Measurements from ENCODE around the gene SMYD5.

SMYD5 gene

DNA sequence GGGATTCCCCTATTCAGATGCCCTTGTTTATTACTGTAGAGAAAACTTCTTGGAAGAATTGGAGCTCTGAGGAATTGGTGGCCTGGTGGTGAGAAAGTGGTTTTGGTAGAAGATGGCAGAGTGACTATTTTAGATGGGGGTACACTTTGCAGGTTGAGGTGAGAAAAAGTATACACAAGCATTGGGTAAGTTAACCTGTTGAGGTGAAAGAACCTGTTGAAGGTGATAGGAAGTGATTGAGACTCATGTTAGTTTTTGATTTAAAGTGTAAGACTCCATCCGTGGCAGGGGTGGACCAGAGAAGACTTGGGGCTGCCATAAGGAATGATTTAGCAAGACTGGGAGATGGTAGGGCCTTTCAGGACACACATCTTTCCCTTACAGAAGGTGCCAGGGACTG lies 23.1 kb downstream of the SMYD5 start:
- H3K4me3 ChIP-seq (ENCODE audit: low read depth, low read length) = no peak overlapping the region

DNA sequence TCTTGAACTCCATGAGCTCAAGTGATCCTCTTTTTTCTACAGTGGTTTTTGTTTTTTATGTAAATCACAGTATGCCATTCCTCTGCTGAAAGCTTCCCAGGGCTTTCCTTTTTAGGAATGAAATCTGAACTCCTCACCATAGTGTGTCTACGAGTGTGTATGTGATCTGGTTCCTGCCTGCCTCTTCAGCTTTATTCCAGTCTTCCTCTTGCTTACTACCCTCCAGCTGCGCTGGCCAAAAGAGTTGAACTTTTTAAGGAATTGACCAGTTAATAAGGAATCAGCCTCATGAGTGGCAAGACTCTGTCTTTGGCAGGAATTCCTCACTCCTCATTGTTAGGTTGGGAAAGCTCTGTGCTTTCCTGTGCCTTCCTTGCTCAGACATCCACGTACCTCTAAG lies 24.1 kb downstream of the SMYD5 start:
- no peak overlapping the region for H3K4me3 ChIP-seq (ENCODE audit: low read depth, low read length)

DNA sequence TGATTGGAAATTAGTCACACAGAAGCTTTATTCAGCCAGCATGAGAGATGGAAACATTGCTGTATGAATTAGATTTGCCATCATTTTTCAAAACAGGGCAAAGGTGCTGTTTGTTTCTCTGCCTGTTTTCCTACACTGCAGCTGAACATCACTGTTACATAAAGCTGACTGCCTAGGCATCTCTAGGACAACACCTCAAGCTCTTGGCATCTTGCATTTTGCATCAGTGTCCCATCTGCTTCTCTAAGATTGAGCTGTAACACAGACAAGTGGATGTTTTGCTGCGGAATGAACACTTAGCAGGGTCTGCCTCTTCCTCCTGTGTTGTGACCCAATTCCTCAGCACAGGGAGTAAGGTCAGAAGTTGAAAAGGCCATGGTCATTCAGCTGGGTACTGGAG lies 24.9 kb downstream of the SMYD5 start:
- H3K4me3 ChIP-seq (ENCODE audit: low read depth, low read length) = no peak overlapping the region

DNA sequence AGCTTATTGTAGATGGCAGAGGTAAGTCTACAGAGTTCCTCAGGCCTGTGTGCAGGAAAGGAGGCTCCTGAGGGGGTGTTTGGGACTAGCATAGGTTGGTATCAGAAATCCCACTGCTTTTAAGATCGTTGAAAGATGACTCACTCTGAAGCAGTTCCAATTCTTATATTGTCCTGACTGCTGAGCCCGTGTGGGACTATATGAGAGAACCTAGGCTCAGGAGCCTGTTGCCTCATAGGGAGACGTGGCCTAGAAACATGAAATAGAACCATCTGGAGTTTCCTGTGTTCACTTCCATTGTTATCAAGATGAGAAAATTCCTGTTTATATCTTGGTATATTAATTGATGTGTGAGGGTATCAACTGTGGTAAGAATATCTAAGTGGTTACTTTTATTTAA lies 25.7 kb downstream of the SMYD5 start:
- H3K4me3 ChIP-seq (ENCODE audit: low read depth, low read length) = no peak overlapping the region

DNA sequence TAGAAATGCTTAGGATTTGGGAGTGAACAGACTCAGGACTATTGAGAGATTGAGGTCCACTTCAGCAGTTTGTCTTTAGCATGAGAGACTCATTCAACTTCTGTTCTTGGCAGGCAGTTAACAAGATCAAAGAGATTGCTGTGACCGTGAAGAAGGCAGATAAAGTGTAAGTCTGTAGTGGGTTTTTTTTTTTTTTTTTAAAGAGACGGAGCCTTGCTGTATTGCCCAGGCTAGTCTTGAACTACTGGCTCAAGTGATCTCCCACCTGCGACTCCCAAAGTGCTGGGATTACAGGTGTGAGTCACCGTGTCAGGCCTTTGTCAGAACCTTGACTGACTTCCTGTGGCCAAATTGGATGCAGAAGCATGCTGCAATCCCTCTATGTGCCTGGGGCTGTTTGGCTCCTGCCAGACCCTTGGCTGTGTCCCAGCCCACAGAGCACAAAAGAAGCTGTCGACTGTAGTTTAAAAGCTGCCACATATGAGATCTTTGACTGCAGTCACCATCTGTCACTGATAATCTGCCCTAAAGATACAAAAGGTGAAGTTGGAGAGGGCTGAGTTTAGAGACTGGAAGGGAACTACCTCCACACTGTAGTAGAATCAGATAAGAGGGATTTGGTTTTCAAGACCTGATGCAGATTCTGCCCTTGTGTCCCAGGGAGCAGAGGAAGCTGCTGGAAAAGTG lies 30.0 kb downstream of the SMYD5 start:
- H3K4me3 ChIP-seq (ENCODE audit: low read depth, low read length) = no peak overlapping the region

DNA sequence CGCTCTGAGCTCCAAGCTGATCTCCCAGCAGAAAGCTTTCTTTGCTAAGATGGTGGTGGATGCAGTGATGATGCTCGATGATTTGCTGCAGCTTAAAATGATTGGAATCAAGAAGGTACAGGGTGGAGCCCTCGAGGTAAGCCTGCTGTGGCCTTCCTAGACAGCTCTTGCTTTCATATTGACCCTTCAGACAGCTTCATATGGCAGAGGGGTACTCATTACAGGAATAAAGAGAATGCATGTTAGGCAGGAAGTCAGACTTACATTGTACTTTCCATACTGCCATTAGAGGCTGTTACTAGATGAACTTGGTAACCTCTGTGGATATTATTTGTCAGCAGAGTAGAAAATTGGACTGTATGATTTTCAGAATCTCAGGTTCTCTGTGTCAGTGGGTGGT lies 30.5 kb downstream of the SMYD5 start:
- no peak overlapping the region for H3K4me3 ChIP-seq (ENCODE audit: low read depth, low read length)

DNA sequence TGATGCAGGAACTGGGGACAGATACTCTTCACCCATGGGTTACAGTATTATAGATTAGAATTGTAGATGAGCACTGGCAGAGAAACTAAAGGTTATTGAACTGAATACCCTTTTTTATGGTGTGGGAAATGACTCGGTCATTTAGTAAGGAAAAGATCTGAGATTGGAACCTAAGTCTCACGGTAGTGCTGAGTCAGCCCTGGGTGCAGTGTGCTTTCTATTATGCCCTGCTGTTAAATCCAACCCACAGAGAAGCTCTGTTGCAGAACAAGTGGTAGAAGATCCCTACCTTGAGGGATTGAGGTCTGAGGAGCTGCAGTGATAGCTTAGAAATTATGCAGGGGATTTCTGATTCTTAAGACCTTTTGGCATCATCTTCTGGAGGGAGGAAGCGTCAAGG lies 32.8 kb downstream of the SMYD5 start:
- H3K4me3 ChIP-seq (ENCODE audit: low read depth, low read length) = no peak overlapping the region

DNA sequence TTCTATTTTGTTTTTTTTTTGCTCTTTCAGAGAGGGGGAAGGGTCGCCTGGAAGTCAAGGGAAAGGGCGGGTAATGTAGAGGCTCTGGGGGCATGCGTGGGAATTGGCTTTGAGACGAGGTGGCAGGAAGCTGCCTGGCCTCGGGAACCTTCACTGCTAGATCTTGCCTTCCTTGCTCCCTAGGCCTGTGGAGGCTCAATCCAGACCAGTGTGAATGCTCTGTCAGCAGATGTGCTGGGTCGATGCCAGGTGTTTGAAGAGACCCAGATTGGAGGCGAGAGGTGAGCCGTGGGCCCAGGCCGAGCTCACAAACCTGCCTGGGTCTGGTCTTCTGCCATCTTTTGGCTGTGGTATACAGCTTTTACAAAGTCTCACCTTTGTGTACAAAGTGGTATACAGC lies 35.6 kb downstream of the SMYD5 start:
- H3K4me3 ChIP-seq (ENCODE audit: low read depth, low read length) = no peak overlapping the region

DNA sequence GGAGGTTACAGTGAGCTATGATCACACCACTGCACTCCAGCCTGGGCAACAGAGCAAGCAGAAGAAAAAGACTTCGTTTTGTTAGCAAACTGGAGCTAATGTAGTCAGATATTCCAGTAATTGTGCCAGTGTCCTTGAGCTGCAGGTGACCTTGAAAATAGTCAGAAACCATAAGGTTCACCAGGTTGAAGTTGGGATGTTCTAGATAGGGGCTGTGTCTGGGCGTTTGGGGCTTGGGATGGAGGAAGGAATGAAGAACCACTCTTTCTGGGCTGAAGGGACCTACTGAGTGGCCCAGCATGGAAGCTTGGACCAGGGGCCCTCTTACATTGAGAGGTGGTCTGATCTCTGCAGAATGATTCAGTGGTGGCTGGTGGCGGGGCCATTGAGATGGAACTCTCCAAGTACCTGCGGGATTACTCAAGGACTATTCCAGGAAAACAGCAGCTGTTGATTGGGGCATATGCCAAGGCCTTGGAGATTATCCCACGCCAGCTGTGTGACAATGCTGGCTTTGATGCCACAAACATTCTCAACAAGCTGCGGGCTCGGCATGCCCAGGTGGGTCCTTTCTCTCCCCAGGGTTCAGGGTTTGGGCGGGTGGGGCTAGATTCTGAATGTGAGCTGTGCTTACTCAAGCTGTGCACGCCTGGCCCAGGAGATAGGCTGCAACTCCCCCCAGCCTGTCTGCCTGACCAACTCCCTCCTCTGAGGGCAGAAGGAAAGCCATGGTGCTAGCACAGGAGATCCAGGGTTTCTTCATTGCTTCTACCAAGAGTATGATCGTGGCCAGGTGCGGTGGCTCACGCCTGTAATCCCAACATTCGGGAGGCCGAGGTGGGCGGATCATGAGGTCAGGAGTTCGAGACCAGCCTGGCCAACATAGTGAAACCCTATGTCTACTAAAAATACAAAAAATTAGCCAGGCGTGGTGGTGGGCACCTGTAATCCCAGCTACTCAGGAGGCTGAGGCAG lies 37.1 kb downstream of the SMYD5 start:
- H3K4me3 ChIP-seq (ENCODE audit: low read depth, low read length) = no peak overlapping the region

DNA sequence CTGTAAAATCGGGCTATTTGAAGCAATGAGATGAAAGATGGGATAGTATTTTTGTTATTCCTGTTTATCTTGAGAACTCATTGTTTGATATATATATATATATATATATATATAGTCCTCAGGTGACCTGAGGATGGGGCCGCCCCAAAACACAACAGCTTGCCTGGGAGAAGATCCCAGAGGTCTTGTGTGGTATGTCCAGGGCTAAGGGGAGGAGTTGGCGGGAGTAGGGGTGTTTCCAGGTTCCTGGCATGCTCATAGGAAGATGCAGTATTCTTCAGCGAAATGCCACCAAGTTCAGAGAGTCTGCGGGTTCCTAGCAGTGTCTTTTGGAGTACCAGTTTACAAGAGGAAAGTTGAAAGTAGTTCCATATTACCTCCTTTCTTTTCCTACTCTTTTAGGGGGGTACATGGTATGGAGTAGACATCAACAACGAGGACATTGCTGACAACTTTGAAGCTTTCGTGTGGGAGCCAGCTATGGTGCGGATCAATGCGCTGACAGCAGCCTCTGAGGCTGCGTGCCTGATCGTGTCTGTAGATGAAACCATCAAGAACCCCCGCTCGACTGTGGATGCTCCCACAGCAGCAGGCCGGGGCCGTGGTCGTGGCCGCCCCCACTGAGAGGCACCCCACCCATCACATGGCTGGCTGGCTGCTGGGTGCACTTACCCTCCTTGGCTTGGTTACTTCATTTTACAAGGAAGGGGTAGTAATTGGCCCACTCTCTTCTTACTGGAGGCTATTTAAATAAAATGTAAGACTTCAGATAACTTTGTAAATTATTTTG lies 38.4 kb downstream of the SMYD5 start:
- no peak overlapping the region for H3K4me3 ChIP-seq (ENCODE audit: low read depth, low read length)

DNA sequence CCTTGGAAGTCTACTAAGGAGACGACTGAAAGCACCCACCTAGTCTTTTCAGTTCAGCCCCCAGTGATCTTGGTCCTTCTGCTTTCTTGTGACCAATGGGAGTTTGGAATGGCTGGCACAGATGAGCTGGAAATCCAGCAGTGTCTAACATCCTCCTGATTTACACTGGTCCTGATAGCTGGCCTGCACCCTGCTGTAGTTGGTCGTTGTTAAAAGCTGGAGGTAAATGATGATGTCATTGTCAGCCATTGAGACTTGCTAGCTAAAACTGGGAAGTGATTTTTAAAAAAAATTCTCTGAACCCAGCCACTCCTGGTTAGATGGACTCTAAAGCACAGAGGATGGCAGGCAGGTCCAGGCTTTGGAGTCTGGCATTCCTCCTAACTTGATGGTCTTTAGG lies 39.4 kb downstream of the SMYD5 start:
- no peak overlapping the region for H3K4me3 ChIP-seq (ENCODE audit: low read depth, low read length)

DNA sequence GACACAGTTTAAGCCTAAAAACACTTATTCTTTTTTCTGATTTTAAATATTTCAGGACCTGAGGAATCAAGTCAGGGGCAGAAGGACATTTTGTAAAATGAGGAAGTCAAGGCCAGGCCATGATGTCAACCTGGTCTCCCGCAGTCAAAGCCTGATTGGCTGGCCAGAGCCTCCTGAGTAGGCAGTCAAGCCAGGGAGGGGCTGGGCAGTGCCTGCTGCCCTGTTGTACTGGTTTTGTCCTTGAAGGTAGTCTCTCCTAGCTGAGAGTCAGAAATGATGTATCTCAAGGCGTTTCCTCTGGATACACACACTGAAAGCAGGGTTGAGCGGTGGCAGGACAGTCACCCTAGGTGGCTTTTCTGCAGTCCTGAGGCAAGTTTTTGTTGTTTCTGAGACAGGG lies 39.9 kb downstream of the SMYD5 start:
- no peak overlapping the region for H3K4me3 ChIP-seq (ENCODE audit: low read depth, low read length)

DNA sequence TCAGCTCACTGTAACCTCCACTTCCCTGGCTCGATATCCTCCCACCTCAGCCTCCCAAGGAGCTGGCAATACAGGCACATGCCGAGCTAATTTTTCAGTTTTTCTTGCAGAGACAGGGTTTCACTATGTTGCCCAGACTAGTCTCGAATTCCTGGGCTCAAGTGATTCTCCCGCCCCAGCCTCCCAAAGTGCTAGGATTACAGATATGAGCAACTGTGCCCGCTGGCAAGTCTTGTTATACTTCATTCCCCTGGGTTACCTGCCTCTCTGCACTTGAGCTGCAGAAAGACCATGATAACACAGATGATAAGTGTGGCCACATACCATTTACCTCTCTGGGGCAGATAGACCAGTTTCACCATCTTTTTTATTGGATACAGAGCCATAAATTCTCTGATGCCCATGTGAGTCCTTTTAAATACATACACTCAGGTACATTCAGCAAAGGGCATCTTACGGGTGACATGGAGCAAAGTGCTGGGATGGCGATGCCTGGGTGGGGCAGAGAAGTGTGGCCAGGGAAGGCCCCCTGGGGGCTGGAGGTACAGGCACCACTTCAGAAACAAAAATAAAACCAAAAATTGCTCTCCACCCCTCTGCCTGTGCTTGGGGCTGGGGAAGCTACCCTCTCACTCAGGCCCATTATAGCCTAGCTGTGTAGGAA lies 40.4 kb downstream of the SMYD5 start:
- no peak overlapping the region for H3K4me3 ChIP-seq (ENCODE audit: low read depth, low read length)

DNA sequence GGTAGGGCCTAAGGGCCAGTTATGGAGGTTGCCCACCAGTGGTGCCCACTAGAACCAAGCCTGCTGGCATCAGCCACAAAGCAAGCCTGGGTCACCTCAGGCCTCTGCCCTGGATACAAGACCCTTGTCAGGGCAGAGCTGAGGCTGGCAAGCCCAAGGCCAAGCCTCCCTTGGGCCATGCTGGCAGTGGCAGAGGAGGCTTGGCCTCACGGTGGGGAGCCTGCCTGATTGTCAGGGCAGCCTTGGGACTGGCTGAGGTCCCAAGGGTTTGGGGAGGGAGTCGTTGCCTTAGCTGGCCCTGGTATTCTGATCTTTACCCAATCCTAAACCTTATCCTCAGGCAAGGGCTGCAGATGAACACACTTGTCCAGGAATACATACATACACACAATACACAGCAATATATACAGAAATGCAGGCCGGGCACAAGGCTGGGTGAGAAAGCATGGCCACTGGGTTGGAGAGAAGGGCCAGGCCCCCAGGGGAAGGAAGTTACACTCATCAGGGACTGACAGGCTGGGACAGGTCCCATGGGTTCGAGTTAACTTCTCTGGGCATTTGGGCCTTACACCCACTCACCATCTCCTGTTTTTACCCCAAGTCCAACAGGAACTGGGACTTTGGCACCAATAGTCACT lies 41.1 kb downstream of the SMYD5 start:
- H3K4me3 ChIP-seq (ENCODE audit: low read depth, low read length) = no peak overlapping the region

DNA sequence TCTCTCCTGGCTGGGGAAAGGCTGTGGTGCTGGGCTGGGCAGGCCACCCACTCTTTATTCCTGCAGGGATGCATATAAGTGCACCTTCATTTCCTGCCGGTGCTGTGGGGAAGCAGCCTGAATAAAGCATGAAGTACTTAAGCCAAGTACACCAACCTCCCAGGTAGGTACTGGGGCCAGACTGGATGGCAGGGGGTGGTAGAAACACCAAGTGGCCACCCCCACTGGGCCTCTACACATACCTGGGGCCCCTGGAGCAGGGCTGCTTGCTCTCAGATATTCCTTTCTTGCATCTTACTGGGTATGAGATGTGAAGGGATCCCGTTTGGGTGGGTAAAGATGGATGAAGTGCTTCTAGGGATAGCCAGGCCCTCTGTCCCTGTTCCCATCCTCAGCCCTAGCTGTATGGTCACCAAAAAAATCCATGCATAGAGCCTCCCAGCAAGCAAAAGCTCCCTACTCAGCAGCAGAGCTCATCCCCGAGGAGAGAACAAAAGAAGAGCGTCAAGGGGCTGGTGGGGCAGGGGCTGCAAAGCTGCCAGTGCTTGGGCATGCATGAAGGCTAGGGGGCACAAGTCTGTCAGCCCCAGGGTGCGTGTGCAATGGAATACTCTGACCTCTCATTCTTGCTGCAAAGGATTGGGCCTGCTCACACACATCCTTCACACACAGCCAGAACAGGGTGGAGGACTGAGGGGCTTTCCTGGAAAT lies 42.0 kb downstream of the SMYD5 start:
- no peak overlapping the region for H3K4me3 ChIP-seq (ENCODE audit: low read depth, low read length)

DNA sequence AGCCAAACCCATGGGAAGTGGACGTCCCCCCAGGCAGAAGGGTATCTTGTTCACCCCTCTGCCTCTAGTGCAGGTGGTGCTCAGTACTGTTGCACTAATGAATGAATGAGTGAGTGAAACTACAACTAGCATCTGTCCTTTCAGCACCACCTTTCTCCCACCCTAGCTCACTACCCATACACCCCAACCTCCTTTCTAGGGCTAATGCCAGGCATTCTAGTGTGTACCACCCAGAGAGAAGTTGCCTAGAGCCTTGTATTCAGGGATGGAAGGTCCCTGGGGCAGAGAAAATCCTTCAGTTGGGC lies 42.5 kb downstream of the SMYD5 start:
- H3K4me3 ChIP-seq (ENCODE audit: low read depth, low read length) = no peak overlapping the region

DNA sequence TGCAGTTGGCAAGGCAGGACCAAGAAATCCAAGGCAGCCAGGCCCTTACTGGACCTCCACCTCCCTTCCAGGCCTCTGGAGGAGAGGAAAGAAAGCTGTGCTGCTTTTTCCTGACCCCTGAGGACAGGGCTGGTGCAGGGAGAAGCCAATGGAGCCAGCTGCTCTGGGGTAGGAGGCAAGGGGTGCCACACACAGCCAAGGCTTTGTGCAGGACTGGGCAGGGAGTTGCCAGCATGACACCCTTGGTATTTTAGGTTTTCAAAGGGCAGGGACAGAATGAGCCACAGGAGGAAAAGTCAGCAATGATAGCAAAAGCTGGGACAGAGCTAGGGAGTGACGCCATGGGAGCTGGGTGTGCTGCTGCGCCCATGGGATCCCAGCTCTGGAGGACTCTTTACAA lies 43.0 kb downstream of the SMYD5 start:
- H3K4me3 ChIP-seq (ENCODE audit: low read depth, low read length) = no peak overlapping the region

DNA sequence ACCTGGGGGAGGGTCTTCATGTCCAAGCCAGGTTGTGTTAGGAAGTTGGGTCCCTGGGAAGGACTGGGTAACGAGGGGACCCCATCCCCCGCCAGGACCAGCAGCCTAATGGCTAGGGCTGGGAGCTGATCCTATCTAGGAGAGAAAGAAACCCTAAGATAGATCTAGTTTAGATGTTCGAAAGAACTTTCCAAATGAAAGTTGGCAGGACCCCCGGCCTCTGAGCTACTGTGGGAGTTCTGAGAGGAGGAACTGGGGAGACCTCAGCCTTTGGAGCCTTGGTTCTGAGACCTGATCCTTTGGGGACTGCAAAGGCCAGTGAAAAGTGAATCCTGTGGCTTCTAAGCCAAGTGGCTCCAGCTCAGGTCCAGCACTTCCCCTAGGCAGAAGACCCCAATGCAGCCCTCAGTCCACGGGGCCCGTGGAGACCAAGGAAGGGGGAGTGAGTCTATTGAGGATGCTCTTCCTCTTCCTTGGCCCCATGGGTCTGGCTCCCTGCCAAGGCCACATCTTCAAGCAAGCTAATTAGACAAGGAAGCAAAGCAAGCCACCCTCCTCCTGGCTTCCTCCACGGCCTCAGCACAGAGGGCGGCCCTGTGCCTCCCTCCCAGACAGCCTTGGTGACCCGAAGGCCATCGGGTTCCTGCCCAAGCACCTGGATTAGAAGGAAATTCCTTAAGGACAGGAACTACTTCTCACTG lies 43.5 kb downstream of the SMYD5 start:
- no peak overlapping the region for H3K4me3 ChIP-seq (ENCODE audit: low read depth, low read length)

DNA sequence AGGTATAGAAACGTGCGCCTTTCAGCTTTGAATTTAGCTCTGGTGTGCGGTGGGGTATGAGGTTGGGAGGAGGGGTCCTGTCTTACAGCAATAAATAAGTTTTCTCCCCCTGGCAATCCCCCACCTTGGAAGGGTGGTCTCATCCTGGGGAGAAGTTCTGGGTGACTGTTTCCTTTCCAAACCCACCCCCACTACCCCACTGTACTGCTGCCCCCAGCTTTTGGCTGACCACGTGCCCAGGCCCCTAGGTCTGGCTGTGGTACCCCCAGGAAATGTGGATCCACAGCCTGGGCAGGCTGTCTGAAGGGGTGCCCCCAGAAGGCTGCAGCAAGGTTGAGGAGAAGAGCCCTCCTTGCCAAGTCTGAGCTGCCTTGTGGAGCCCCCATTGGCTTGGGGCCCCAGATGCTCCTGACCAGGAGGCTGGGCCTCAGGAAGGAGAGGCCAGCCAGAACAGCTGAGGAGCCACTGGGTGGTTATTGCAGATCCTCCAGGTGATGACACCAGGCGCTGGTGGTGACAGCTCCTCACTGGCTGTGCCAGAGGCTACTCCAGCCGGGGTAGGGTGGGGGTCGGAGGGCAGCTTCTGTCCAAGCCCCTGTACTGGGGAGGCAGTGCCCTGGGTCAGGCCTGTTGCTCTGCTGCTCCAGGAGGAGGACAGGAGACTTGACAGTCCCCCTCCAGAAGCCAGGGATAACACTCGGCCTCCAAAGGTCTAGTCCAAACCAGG lies 44.3 kb downstream of the SMYD5 start:
- no peak overlapping the region for H3K4me3 ChIP-seq (ENCODE audit: low read depth, low read length)

All from iPS-11a (cell line).